Measurements from ENCODE around the gene KRTAP4-11.
A peak's percentile ranks its signal among the peaks of the same experiment; 100 is the strongest.
"Not testable (repeated sequence)": the region's sequence is repeated elsewhere in the genome, so short reads cannot be mapped to it uniquely, and the experiment has no call there.

Gene KRTAP4-11

GRCh38 chr17:41111151-41111885 lies 6.9 kb downstream of the KRTAP4-11 start:
- DNase-seq (no peak), ATAC-seq (replicated peaks) (no peak)
- no peaks in the 10 kb centered on the region for H3K9me3 Mint-ChIP-seq
- peaks cover 7 to 12% of the 10 kb centered on the region in 2 donors for H3K36me3 Mint-ChIP-seq
- H3K27ac Mint-ChIP-seq, result no peak overlapping the region
- peaks cover 26 to 41% of the 10 kb centered on the region in 2 donors for H3K4me1 Mint-ChIP-seq
- no peaks in the 10 kb centered on the region for H3K27me3 Mint-ChIP-seq
- no peak overlapping the region for H3K4me3 Mint-ChIP-seq

GRCh38 chr17:41108728-41109386 lies 9.3 kb downstream of the KRTAP4-11 start:
- peak overlapping the region; percentile 52 for H3K27ac Mint-ChIP-seq
- peak overlapping the region; percentile 45 to 54 for H3K4me3 Mint-ChIP-seq
- not testable (repeated sequence) for H3K27me3 Mint-ChIP-seq, DNase-seq, H3K36me3 Mint-ChIP-seq, H3K9me3 Mint-ChIP-seq
- ATAC-seq (replicated peaks), result peak; percentile 85 to 93
- H3K4me1 Mint-ChIP-seq, result peaks cover 25 to 29% of the 10 kb centered on the region in 2 donors

DNA sequence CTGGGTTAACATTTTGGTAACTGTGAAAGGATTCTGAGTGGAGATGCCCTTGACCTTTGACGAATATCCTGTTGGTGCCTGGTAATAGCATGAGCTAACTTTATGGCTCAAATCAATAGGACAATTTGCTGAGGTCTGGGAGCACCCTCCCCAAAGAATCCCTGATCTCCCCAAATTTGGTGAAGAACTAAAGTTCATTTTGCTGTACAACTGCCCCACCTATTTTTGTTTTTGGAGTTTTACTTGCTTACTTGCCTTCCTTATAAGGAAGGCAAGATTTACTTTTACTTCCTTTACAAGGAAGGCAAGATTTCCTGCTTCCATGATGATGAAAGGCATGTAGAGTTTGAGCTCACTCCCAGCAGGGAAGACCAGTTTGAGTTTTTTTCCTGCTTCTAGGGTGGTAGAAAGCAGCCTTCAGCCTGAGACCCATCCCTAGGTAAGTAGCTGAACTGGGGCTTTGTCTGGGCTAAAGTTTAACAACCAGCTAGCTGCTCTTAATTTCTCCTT lies 10.2 kb downstream of the KRTAP4-11 start:
- ATAC-seq (replicated peaks) (no peak), DNase-seq (no peak)
- Mint-ChIP-seq H3K27me3 (peaks cover 0 to 5% of the 10 kb centered on the region in 2 donors), H3K9me3 (no peaks in the 10 kb centered on the region), H3K36me3 (peaks cover 6% of the 10 kb centered on the region in 2 donors), H3K4me1 (peaks cover 28 to 29% of the 10 kb centered on the region in 2 donors), H3K4me3 (peak overlapping the region in 1 of 2 donors; percentile 54), H3K27ac (peak overlapping the region; percentile 67)

- H3K27ac Mint-ChIP-seq; H3K9me3 Mint-ChIP-seq; H3K27me3 Mint-ChIP-seq; H3K36me3 Mint-ChIP-seq; H3K4me3 Mint-ChIP-seq; ATAC-seq (replicated peaks); DNase-seq: not testable (repeated sequence)
- H3K4me1 Mint-ChIP-seq, result peaks cover 38 to 39% of the 10 kb centered on the region in 2 donors
Measured at GRCh38 chr17:41105347-41105746, 12.8 kb downstream of the KRTAP4-11 start, which contains the start of gene KRTAP4-9. KRTAP4-9 (plus strand) TSS chr17:41105389; CDS start chr17:41105389, 0 bp downstream.

DNA sequence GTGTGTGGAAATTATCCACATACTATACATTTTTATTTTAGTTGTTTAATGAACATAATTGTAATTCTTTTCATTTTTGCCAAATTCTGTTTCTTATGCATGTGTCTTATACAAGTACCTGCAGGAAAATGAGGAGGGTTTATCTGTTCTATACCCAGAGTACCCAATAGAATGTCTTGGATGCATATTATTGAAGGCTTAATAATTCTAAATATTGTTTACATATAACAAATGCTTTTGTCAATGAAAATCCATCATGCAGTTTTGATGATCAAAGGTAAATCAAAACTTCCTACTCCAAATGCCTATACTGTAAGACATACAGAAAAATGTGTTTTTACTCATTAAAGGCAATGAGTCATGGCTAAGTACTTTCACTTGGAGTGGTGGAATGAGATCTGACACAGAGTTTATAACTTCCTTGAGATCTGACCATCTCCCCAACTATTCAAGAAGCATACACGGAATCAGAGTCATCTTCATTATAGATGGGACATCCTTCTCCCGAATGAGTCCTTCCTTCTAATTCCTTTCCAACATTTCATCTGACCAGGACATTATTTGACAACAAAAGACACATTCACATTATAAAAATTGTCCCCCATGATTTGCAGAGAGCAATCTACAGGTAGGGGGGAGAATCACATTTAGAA lies 13.7 kb downstream of the KRTAP4-11 start:
- not testable (repeated sequence) for H3K4me3 Mint-ChIP-seq
- peaks cover 38 to 39% of the 10 kb centered on the region in 2 donors for H3K4me1 Mint-ChIP-seq

GRCh38 chr17:41103896-41104295 lies 14.3 kb downstream of the KRTAP4-11 start:
- Mint-ChIP-seq H3K4me1 (peaks cover 36% of the 10 kb centered on the region in 2 donors), H3K36me3 (no peaks in the 10 kb centered on the region), H3K4me3 (no peak overlapping the region), H3K27ac (no peak overlapping the region), H3K9me3 (no peaks in the 10 kb centered on the region), H3K27me3 (peaks cover 0 to 5% of the 10 kb centered on the region in 2 donors)
- ATAC-seq (replicated peaks), result no peak
- no peak for DNase-seq

More for the DNA sequence above, 13.7 kb downstream of the KRTAP4-11 start:
- H3K9me3 Mint-ChIP-seq; H3K27me3 Mint-ChIP-seq; ATAC-seq (replicated peaks); H3K27ac Mint-ChIP-seq; DNase-seq; H3K36me3 Mint-ChIP-seq: not testable (repeated sequence)

DNA sequence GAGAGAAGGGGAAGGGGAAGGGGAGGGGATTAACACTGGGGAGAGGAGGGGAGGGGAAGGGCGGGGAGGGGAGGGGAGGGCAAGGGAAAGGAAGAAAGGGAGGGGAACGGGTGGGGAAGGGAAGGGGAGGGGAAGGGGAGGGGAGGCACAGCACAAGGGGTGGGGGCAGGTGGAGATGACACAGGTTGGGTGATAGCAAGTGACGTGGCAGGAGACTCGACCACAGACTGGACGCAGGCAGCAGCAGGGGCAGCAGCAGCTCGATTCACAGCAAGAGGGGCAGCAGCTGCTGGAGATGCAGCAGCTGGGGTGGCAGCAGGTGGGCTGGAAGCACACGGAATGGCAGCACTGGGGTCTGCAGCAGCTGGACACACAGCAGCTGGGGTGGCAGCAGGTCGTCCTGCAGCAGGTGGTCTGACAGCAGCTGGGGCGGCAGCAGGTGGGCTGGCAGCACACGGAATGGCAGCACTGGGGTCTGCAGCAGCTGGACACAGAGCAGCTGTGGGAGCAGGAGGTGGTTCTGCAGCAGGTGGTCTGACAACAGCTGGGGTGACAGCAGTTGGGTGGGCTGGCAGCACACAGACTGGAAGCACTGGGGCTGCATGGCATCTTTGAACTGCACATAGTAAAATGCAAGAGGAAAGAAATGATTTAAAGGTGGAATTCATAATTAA lies 16.4 kb downstream of the KRTAP4-11 start, which contains the start of gene KRTAP4-16:
TSS of gene KRTAP4-16 (minus strand) at position 624 of the 674 bp plus-strand sequence. CDS start at position 624, 0 bp downstream.
- no peak for DNase-seq
- H3K27ac Mint-ChIP-seq, result peak within 1 kb of the TSS; percentile 37
- no peaks in the 10 kb centered on the region for H3K9me3 Mint-ChIP-seq
- no peaks in the 10 kb centered on the region for H3K36me3 Mint-ChIP-seq
- no peak within 1 kb of the TSS for H3K4me3 Mint-ChIP-seq
- ATAC-seq (replicated peaks), result no peak
- H3K27me3 Mint-ChIP-seq, result peaks cover 6 to 14% of the 10 kb centered on the region in 2 donors
- peaks cover 21 to 25% of the 10 kb centered on the region in 2 donors for H3K4me1 Mint-ChIP-seq

DNA sequence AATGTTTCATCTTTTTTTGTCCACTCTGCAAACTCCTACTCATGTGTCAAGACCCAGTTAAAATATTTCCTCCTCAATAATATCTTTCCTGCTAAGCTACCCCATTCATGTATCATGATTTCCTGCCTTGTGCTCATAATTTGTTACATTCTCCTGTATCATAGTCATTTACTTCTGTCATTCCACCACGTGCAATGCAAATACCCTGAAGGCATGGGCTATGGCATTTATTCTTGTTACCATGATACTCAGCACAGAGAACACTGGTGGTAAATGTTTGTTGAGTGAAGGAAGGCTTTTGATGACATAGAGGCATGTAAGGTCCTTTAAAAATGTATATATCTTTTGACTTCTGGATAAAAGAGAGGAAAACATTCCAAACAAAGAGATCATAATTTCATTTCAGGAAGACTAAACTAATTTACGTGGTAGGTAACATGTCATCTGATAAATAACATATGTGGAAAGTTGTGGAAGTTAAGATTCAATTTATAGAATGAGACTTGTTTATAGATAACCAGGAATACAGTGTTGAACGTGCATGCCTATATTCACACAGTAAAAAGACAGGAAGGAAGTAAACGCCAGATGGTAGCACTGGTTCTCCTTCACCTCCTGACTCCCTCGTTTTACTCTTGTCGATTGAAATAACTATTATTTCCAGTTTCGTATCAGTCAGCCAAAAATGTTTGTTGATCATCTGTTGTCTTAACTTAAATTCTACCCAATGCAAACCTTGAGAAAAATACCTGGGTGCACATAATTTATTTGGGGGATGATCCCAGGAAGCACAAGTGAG lies 18.3 kb downstream of the KRTAP4-11 start:
- H3K27me3 Mint-ChIP-seq, H3K9me3 Mint-ChIP-seq: not testable (repeated sequence)
- peak in 1 of 2 donors; percentile 53 for ATAC-seq (replicated peaks)

GRCh38 chr17:41098481-41098880 lies 19.7 kb downstream of the KRTAP4-11 start:
- ATAC-seq (replicated peaks), result no peak
- H3K27me3 Mint-ChIP-seq, result peaks cover 6 to 10% of the 10 kb centered on the region in 2 donors
- H3K9me3 Mint-ChIP-seq, result no peaks in the 10 kb centered on the region
- H3K4me3 Mint-ChIP-seq, result no peak overlapping the region
- peaks cover 18 to 21% of the 10 kb centered on the region in 2 donors for H3K4me1 Mint-ChIP-seq
- peaks cover 0 to 4% of the 10 kb centered on the region in 2 donors for H3K36me3 Mint-ChIP-seq
- H3K27ac Mint-ChIP-seq, result no peak overlapping the region
- no peak for DNase-seq

More for the DNA sequence above, 18.3 kb downstream of the KRTAP4-11 start:
- peaks cover 20 to 21% of the 10 kb centered on the region in 2 donors for H3K4me1 Mint-ChIP-seq
- DNase-seq, H3K27ac Mint-ChIP-seq, H3K36me3 Mint-ChIP-seq: not testable (repeated sequence)
- H3K4me3 Mint-ChIP-seq, result peak overlapping the region in 1 of 2 donors; percentile 11

DNA sequence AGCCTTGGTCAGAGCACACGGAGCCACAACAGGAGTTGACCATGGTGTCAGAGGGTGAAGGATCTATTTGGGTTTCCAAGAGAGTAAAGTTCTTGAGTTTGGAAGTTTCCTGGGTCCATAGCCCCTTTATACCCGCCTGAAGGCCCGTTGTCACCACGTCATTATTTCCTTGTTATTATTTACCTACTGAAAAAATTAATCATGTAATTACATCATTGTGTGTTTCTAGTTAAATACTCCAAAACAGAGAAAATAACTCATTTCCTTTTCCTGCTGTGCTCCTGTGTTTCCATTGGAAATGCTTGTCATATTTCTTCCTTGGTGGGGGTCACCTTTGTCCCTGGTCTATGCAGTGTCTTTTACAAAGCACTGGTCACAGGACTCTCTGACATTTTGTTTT lies 20.1 kb downstream of the KRTAP4-11 start, which contains the start of gene KRTAP4-8:
TSS of gene KRTAP4-8 (minus strand) at position 101 of the 400 bp plus-strand sequence. CDS start at position 43, 58 bp downstream.
- H3K36me3 Mint-ChIP-seq, result peaks cover 0 to 4% of the 10 kb centered on the region in 2 donors
- no peak for ATAC-seq (replicated peaks)
- H3K9me3 Mint-ChIP-seq, result peaks cover 0 to under 1% of the 10 kb centered on the region in 2 donors
- no peak within 1 kb of the TSS for H3K27ac Mint-ChIP-seq
- H3K27me3 Mint-ChIP-seq, result peaks cover 6 to 10% of the 10 kb centered on the region in 2 donors
- peaks cover 18 to 21% of the 10 kb centered on the region in 2 donors for H3K4me1 Mint-ChIP-seq
- no peak for DNase-seq
- H3K4me3 Mint-ChIP-seq, result no peak within 1 kb of the TSS

DNA sequence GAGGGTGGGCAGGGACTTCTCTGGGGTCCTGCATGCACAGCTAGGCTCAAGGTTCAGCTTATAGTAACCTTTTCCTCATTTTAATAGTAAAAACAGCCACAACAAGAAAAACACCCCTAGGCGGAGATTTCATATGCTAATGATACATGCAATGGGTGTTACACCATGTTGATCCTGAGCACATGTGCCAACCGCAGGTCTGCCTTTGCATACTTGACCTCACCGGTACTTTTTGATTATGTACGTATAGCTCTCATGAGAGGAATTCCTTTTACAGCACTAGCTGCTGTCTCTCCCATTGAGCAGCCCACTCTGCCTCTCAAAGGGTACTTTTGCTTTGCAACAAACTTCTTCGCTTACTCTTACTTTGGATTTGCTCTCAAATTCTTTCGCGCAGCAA lies 22.1 kb downstream of the KRTAP4-11 start:
- Mint-ChIP-seq H3K36me3 (peaks cover 0 to 4% of the 10 kb centered on the region in 2 donors), H3K4me3 (no peak overlapping the region), H3K9me3 (peaks cover 0 to 2% of the 10 kb centered on the region in 2 donors), H3K27me3 (peaks cover 6 to 10% of the 10 kb centered on the region in 2 donors), H3K4me1 (peaks cover 9 to 11% of the 10 kb centered on the region in 2 donors), H3K27ac (no peak overlapping the region)
- DNase-seq, result no peak
- ATAC-seq (replicated peaks), result no peak

DNA sequence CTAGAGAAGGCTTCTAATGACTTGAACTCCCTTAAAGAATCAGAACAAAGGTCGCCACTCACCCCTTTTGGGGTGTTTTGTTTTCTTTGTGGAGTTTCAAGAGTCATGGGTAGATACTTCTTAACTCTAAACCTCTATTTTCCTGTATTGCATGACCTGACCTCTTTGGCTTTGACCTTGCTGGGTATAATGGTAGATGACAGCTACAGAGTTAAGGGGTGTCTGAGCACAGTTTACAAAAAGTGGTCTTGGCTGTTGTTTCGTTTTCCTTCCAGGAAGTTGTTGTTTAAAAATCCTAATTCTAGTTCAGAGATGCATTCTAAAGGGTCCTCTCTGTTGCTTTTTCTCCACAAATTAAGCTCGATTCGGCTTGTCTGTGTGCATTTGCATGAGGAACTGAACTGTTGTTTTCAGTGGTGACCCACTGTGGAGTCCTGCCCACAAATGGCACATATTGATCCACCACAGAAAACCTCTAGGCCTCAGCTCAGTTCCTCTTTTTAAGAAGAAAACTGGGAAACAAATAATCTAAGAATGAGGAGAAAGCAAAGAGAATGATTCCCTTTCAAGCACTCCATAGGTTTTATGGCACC lies 29.3 kb downstream of the KRTAP4-11 start:
- not testable (repeated sequence) for H3K4me3 Mint-ChIP-seq, H3K27me3 Mint-ChIP-seq, H3K27ac Mint-ChIP-seq, H3K4me1 Mint-ChIP-seq, H3K36me3 Mint-ChIP-seq, DNase-seq, H3K9me3 Mint-ChIP-seq
- ATAC-seq (replicated peaks), result peak; percentile 68 to 82
